GM12874 (cell line): ENCODE measurements around the gene TREML2.

Experiments used
- TF ChIP-seq, protein P1 (sequence below): IDR thresholded peaks from 2 replicates; pipeline ENCODE4 v1.5.1; 2011; ENCODE audit warnings: low read depth, mild to moderate bottlenecking, control low read depth, low read length, moderate library complexity; ENCODE audit not compliant: insufficient read depth

TREML2 gene

DNA sequence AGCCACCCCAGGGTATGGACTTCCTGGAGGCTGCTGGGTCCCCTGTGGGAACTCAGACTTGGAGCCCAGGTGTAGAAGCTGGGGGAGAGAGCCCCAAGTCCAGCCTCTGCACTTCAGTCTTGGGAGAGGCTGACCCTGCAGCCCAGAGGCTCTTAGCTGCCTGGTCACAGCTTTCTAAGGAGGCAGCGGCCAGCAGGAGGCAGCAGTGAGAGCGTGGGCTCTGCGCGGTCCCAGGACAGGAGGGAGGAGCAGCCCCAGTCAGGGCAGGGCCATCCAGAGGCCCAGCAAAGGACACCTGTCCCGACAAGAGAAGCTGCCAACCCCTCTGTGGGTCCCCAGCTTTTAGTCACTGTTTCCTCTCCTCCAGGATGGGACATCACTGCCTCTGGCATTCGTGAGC lies 9.4 kb downstream of the TREML2 start:
- TF ChIP-seq, protein P1, sequence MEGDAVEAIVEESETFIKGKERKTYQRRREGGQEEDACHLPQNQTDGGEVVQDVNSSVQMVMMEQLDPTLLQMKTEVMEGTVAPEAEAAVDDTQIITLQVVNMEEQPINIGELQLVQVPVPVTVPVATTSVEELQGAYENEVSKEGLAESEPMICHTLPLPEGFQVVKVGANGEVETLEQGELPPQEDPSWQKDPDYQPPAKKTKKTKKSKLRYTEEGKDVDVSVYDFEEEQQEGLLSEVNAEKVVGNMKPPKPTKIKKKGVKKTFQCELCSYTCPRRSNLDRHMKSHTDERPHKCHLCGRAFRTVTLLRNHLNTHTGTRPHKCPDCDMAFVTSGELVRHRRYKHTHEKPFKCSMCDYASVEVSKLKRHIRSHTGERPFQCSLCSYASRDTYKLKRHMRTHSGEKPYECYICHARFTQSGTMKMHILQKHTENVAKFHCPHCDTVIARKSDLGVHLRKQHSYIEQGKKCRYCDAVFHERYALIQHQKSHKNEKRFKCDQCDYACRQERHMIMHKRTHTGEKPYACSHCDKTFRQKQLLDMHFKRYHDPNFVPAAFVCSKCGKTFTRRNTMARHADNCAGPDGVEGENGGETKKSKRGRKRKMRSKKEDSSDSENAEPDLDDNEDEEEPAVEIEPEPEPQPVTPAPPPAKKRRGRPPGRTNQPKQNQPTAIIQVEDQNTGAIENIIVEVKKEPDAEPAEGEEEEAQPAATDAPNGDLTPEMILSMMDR = peak; percentile 70

DNA sequence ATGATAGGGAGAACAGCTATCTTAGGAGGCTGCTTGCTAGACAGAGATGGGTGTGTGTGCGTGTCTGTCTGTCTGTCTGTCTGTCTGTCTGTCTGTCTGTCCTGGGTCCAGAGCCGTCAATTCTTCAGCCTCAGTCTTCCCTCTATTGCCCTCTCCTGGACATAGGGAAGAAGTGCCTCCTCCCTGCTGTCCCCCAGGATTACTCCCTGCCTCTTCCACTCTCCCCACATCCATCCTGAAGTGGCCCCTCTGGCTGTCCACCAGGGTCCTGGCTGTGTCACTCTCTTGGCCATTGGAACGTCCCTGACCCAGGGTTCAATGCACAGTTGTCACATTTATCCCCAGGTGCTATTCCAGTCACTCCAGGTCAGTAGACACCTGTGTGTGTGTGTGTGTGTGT lies 10.2 kb downstream of the TREML2 start:
- TF ChIP-seq, protein P1 = no peak

DNA sequence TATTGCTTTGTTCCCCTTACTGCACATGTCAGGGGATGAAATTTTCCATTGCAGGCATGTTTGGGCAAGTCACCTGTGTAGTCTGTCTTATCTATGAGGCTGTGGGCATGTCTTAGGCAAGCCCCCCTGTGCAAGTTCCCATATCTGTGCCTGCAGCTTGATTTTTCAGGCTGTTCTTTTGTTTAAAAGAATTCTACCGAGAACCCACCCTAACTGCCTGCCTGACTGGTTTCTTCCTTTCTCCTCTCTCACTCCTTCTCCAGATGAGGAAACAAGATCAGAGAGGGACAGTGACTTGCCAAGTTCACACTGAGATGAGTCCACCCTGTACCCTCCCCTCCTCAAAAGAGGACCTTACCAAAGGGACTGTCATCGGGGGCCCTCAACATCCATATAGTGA lies 11.0 kb downstream of the TREML2 start:
- TF ChIP-seq, protein P1 = no peak

DNA sequence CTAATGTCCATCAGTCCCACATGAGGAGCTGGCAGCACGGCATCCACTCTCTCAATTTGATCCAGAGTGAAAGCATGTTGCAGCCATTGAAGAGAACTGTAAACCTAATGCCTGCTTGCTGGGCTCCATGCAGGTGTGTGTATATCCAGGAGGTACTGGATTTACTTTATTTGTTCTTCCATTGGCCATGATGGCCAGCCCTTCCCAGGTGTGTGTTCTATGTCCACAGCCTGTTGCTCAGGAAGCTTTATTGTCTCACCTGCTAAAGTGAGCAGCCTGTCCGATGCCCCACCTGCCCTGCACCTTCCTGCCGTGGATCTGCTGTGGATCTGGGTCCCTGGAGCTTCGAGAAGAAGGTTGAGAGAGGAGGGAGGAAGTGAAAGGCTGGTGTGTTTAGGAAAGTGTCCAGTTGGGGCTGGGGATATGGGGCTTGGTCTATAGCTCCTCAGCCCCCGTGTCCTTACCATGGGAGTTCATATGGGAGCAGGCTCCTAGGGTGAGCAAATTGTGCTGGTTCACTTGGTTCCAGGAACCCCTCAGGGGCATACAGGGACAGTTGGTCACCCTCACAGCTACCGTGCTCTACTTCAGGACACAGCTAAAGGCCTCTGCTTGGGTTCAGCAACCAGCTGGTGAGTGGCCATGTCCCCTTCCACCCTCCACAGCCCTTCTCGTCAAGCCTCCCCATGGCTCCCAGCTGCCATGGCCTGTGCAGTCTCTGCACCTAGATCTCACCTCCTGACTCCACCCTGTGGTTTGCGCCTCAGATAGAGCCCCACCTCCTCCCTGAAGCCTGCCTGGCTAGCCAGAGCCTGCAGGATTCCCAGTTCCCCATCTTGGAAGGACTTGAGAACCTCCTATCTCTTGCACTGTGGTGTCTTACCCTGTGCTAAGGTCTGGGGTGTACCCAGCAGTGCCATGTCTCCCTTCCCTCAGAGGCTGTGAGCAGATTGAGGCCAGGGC lies 12.7 kb downstream of the TREML2 start:
- TF ChIP-seq, protein P1 = no peak

DNA sequence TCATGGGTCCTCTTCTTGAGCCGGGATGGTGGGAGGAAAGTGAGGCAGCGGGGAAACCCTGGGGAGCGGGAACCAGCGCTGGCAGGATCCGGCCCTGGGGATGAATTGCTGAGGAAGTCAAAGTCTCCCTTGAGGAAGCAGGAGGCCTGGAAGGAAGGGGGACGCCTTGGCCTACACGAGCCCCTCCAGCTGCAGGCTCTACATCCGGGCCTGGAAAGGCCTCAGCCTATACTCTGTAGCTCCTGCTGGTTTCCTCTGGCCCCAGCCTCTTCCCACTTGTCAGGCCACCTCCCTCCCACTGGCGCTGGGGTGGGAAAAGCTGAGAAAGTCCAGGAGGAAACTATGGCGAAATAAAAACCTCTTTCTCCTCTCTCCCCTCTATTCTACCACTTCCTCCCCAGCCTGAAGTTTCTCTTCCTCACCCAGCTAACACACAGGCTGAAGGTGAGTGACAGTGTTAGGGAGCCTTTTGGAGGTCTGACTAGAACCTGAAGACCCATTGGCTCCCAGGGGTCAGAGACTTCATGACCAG lies 14.9 kb downstream of the TREML2 start:
- TF ChIP-seq, protein P1 = no peak

DNA sequence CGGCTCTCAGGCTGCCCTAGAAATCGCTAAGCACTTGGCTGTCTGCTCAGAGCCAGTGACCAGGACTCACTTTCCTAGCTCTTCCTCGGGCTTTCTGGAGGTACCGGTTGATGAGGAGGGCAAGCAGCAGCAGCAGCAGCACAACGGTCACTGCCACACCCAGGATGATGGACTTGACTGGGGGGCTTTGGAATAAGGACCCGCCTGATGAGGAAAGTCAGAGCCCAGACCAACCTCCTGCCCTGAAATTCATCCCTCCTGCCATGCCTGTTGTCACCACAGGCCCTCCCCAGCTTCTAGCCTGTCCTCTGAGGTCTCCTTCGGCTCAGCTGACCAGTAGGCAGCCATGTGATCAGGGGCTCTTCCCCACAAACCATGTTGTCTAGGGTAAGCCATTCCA lies 16.2 kb downstream of the TREML2 start:
- TF ChIP-seq, protein P1 = no peak

DNA sequence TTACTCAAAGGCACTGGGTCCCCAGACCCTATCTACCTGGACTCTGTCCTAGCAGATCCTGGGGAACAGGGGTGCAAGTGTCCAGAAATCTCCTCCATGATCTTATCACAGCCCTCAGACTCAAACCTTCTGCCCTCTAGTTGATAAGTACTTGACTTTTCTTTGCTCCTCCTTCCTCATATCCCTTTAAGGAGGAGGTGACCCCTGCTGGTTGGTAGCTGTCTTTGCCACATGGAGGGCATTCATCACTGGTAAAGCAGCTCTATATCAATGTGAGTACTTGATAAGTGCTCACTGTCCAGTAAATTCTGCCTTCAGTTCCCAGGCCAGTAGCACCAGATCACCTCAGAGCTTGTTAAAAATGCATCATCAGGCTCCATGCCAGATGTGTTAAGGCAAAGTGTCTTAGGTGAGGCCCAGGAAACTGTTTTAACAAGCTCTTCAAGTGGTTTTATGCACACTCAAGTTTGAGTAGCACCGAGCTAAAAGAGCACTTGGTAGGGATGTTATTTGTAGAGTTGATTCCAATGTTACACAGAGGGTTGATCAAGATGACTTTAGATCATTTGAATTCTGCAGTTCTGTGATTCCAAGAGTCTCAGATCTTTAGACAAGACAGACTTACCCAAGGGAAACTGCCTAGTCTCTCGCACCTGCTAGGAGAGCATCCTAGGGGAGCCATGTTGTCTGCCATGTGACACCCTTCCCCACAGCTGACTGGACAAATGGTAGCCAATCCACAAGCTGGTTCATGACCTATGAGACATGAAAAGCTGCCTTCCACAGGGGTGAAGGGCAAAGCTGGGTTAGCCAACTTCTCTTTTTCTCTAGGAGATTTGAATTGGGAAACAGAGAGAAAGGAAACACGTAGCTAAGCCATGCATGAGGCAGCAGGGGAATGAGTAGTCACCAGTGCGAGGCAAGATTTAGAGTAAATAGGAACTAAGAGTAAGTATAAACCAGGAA lies 18.6 kb downstream of the TREML2 start:
- TF ChIP-seq, protein P1 = peak; percentile 63
